NCI-H526 (cell line): ENCODE measurements around the gene SEC16A.

ENCODE experiments used
- DNase-seq, 2 experiments: peaks; one replicate each; lab custom pipeline; 2025; lab: John Stamatoyannopoulos, UW

The SEC16A gene

GRCh38 chr9:136486823-136487620 is 4.2 kb upstream of the SEC16A start:
- DNase-seq: no peak

GRCh38 chr9:136486131-136486530 is 3.3 kb upstream of the SEC16A start:
- no peak for DNase-seq

GRCh38 chr9:136485049-136486045 is 2.5 kb upstream of the SEC16A start:
- peak; percentile 54 to 80 for DNase-seq

- DNase-seq: peak in 1 of 2 experiments; percentile 51
These were observed 1.6 kb upstream of the SEC16A start for GRCh38 chr9:136484153-136485048.

GRCh38 chr9:136483589-136484152 is 831 bp upstream of the SEC16A start:
- peak; percentile 62 to 89 for DNase-seq

- DNase-seq: no peak
These were observed 621 bp downstream of the SEC16A start for GRCh38 chr9:136482046-136482792.

- DNase-seq: no peak
These were observed 1.3 kb downstream of the SEC16A start for GRCh38 chr9:136481558-136481957.

- DNase-seq: no peak
These were observed 6.3 kb downstream of the SEC16A start for GRCh38 chr9:136476369-136477150.

GRCh38 chr9:136474974-136475865 is 7.6 kb downstream of the SEC16A start:
- no peak for DNase-seq

- no peak for DNase-seq
These were observed 8.7 kb downstream of the SEC16A start for GRCh38 chr9:136474021-136474640.

- DNase-seq: no peak
These were observed 9.5 kb downstream of the SEC16A start for GRCh38 chr9:136473354-136473721.

- DNase-seq: no peak
These were observed 10.0 kb downstream of the SEC16A start for GRCh38 chr9:136472640-136473353.

- DNase-seq: no peak
These were observed 10.9 kb downstream of the SEC16A start for GRCh38 chr9:136471802-136472487.

GRCh38 chr9:136470792-136471469 is 11.9 kb downstream of the SEC16A start:
- DNase-seq: no peak

- DNase-seq: no peak
These were observed 12.5 kb downstream of the SEC16A start for GRCh38 chr9:136470356-136470755.

- no peak for DNase-seq
These were observed 15.1 kb downstream of the SEC16A start for GRCh38 chr9:136467766-136468165.

- no peak for DNase-seq
These were observed 16.7 kb downstream of the SEC16A start for GRCh38 chr9:136466155-136466541.
